HTERT RPE-1 (cell line): ENCODE results near the gene PATJ.
"Not testable (repeated sequence)": the region's sequence is repeated elsewhere in the genome, so short reads cannot be mapped to it uniquely, and the experiment has no call there.

Experiments used
- in situ Hi-C: fragments of 300-500 bp; cut with MboI; formaldehyde crosslinking; loops from 4 replicates; pipeline ENCODE4 v1.14.3; 2020; ENCODE audit warnings: low sequenced_read_pairs

Gene PATJ

DNA sequence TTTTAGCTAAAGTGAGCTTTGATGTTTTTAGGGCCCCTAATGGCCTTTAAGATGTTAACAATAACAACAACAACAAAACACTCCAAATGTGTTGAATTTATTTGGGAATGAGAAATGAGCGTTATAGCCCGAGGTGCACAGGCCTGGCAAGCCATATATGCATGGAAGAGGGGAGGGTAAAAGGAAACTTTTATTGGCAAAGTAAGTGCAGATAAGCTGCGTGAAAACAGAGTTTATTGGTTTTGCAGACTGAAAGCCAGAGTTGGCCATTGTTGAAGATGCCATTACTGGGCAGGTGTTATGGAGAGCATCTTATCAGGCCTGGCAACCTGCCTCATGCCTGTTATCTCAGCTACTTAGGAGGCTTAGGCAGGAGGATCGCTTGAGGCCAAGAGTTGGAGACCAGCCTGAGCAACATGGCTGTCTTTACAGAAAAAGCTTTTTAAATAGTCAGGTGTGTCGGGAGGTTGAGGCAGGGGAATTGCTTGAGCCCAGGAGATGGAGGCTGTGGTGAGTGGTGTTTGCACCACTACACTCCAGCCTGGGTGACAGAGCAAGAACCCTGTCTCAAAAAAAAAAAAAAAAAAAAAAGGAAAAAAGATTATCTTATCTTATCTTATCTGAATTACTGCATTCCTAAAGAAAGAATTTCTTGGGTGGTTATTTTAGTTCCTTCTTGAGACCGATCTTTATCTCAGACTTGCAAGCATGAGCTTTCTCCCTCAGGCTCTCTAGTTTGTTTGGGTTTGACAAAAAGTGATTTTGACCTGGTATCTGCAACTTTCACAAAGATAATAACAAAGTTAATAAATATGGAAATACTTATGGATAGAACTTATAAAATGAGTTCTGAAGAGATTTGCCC, 1.7 kb downstream of the PATJ start:
- in situ Hi-C loops: no loop called here

DNA sequence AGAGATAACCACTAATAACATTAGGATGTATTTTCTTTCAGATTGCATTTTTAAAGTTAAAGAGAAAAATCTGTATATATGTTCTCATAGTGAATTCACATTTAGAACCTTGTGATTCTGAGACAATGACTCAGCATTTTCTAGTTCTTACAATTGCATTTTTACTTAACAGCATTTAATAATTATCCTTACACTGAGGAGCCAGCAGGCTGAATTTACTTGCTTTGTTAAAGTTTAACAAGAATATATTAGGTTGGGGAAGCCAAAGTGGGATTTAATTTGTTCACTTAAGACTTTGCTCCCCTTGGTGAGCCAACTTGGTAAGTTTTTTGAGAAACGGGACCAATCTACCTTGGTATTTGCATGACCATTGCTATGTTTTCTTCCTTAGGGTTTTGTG, 4.5 kb downstream of the PATJ start:
- in situ Hi-C loops: no loop called here

GRCh38 chr1:61748566-61748965, 6.3 kb downstream of the PATJ start:
- in situ Hi-C loops: no loop called here

- in situ Hi-C loops: no loop called here
Measured at GRCh38 chr1:61749574-61749973, 7.3 kb downstream of the PATJ start.

GRCh38 chr1:61752921-61753389, 10.7 kb downstream of the PATJ start:
- in situ Hi-C loops: no loop called here

DNA sequence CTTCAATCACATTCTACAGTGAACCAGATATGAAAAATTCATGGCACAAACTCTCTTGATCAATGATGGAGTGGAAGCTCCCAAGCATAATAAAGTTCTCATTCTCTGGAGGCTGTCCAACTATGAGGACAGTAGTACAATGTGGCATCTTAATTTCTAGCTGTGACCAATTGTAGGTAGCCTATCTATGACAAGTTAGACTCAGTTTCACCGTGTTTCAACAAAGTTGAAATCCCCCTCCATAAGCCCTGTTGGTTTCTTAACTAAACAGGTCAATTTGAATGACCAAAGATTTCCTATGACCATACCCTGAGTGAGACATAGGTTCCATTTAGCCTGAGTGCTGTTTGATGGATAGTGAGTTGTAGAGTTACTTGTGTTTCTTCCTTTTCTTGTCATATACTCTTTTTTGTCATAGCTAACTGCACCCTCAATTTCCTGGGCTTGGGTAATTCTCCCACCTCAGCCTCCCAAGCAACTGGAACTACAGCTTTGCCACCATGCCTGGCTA, 11.8 kb downstream of the PATJ start:
- in situ Hi-C loops: no loop called here

GRCh38 chr1:61754545-61754944, 12.3 kb downstream of the PATJ start:
- in situ Hi-C loops: no loop called here

DNA sequence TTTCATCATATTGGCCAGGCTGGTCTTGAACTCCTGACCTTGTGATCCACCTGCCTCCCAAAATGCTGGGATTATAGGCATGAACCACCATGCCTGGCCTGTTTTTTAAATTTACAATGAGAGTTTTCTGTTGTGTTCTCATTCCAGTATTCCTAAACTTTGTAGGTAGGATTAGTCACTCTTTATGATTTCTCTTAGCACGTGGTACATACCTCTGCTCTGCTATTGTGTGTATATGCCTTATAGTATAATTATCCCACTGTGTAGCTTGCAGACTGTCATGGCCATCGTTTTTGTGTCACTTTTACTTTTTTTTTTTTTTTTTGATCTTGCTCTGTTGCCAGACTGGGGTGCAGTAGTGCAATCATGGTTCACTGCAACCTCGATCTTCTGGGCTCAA, 14.5 kb downstream of the PATJ start:
- in situ Hi-C loops: no loop called here

GRCh38 chr1:61757950-61758349, 15.7 kb downstream of the PATJ start:
- in situ Hi-C loops: no loop called here

GRCh38 chr1:61770131-61770530, 27.9 kb downstream of the PATJ start:
- in situ Hi-C loops: no loop called here

GRCh38 chr1:61776091-61776490, 33.8 kb downstream of the PATJ start:
- in situ Hi-C loops: no loop called here

- in situ Hi-C loops: no loop called here
Measured at GRCh38 chr1:61779231-61779630, 37.0 kb downstream of the PATJ start.

GRCh38 chr1:61781151-61781550, 38.9 kb downstream of the PATJ start:
- in situ Hi-C loops: no loop called here

DNA sequence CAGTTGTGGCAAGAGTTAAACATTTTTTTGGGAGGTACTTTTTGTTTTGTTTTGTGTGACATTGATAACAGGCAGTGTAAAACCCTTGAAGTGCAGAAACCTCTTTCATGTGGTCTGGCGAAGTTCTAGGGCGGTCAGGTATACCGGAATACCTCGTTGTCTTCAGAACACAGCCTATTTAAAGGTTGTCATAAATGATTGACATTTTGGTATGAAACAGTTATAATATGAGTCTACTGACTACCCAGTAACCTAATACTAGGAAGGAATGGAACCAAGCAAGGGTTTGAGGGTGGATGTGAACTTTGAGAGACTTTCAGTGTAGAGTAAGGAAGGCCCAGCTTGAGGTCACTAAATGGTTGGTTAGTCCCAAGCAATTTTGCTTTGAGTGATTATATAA, 40.5 kb downstream of the PATJ start:
- in situ Hi-C loops: no loop called here

- in situ Hi-C loops: no loop called here
Measured at GRCh38 chr1:61784726-61785125, 42.4 kb downstream of the PATJ start.

DNA sequence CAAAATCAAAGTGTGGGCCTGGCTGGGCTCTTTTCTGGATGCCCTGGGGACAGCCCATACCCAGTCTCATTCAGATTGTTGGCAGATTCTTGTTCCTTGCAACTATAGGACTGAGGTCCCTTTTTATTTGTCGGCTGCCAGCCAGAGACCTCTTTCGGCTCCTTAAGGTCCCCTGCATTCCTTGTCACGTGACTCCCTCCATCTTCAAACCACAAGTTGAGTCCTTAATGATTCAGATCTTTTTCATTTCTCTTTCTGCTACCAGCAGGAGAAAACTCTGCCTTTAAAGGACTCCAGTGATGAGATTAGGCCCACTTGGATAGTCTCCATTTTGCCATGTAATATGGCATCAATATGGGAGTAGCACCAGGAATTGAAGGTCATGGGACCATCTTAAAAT, 48.6 kb downstream of the PATJ start:
- in situ Hi-C loops: no loop called here

- in situ Hi-C loops: no loop called here
Measured at GRCh38 chr1:61797045-61797755, 54.9 kb downstream of the PATJ start.

DNA sequence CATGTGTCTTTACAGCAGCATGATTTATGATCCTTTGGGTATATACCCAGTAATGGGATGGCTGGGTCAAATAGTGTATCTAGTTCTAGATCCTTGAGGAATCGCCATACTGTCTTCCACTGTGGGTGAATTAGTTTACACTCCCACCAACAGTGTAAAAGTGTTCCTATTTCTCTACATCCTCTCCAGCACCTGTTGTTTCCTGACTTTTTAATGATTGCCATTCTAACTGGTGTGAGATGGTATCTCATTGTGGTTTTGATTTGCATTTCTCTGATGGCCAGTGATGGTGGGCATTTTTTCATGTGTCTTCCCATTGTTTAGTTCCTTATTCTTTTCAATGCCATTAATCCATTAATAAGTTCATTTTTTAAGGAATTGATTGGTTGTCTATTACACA, 58.8 kb downstream of the PATJ start:
- in situ Hi-C loops: not testable (repeated sequence)

GRCh38 chr1:61807606-61808140, 65.4 kb downstream of the PATJ start:
- in situ Hi-C loops: no loop called here

DNA sequence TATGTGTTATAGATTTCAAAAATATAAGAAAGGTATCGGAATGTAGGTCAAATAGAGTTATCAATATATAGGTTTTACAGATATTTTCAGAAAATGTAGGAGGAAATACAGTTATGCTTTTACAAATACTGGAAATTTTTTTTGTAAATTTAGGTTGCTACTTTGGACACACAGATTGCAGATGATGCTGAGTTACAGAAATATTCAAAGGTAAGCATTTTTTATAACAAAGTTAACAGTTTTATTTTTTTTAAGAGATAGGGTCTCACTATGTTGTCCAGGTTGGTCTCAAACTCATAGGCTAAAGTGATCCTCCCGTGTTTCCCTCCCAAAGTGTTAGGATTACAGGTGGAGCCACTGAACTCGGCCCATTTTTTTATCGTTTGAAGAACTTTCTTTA, 66.0 kb downstream of the PATJ start:
- in situ Hi-C loops: no loop called here

GRCh38 chr1:61808968-61809367, 66.7 kb downstream of the PATJ start:
- in situ Hi-C loops: no loop called here

DNA sequence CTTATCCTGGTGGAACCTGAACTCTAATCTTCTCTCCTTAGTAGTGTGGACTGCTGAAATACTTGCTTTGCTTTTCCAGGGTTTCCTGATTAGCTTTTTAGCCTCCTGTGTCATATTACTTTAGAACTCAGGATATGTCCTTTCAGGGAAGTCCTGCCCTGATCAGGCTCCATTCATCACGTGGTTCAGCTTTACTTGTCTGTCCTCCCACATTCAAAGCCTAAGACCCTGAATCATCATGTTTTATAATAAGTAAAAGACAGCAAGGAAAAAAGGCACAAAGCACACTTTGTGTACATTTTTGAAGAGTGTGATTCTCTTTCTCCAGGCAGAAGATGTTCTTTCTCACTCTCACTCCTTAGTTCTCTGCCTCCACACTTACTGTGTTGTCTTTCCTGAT, 70.6 kb downstream of the PATJ start:
- in situ Hi-C loops: no loop called here
